Endodermal cell (in vitro differentiated cells): ENCODE measurements around the gene ENDOV. TPM values are rescaled to one million over a fixed set of nuclear protein-coding genes. Genes with fewer than 3 reads are reported as not detected.

ENCODE experiments used
- DNase-seq: peaks from one replicate; pipeline ENCODE4 v3.0.0-alpha.2; 2017
- H3K27ac ChIP-seq: 2 replicates; pipeline ENCODE4 v1.5.1; 2013; ENCODE audit warnings: mild to moderate bottlenecking, low read depth, low read length, moderate library complexity
- H3K27me3 ChIP-seq: 2 replicates; pipeline ENCODE4 v1.6.1; 2013; ENCODE audit warnings: mild to moderate bottlenecking, low read length, moderate library complexity; ENCODE audit not compliant: insufficient read depth, control insufficient read depth, poor library complexity, severe bottlenecking
- H3K36me3 ChIP-seq: 2 replicates; pipeline ENCODE4 v1.7.0; 2013; ENCODE audit warnings: mild to moderate bottlenecking, low read length, moderate library complexity; ENCODE audit not compliant: control insufficient read depth, insufficient read depth
- H3K4me1 ChIP-seq: one replicate; pipeline ENCODE4 v1.7.0; 2013; ENCODE audit warnings: low read length; ENCODE audit not compliant: control insufficient read depth, insufficient read depth
- H3K4me3 ChIP-seq: 2 replicates; pipeline ENCODE4 v1.5.1; 2013; ENCODE audit warnings: mild to moderate bottlenecking, low read length, moderate library complexity
- H3K9ac ChIP-seq: 2 replicates; pipeline ENCODE4 v1.6.1; 2013; ENCODE audit warnings: mild to moderate bottlenecking, low read length, moderate library complexity; ENCODE audit not compliant: poor library complexity, severe bottlenecking; ENCODE audit errors: extremely low read depth
- H3K9me3 ChIP-seq: 2 replicates; pipeline ENCODE4 v1.6.1; 2013; ENCODE audit warnings: mild to moderate bottlenecking, low read length, moderate library complexity; ENCODE audit not compliant: control insufficient read depth
- H3K27ac Mint-ChIP-seq: 2 replicates; pipeline ENCODE4 v1.8.0; 2020; ENCODE audit warnings: mixed read lengths
- H3K27me3 Mint-ChIP-seq: 2 replicates; pipeline ENCODE4 v1.8.0; 2021; ENCODE audit warnings: mild to moderate bottlenecking, mixed read lengths; ENCODE audit not compliant: insufficient read depth
- H3K36me3 Mint-ChIP-seq: 2 replicates; pipeline ENCODE4 v1.8.0; 2020; ENCODE audit warnings: low read depth, mixed read lengths
- H3K4me1 Mint-ChIP-seq: 2 replicates; pipeline ENCODE4 v1.8.0; 2020; ENCODE audit warnings: mixed read lengths
- H3K4me3 Mint-ChIP-seq: 2 replicates; pipeline ENCODE4 v1.8.0; 2020; ENCODE audit warnings: mild to moderate bottlenecking, moderate library complexity, mixed read lengths
- H3K9me3 Mint-ChIP-seq: 2 replicates; pipeline ENCODE4 v1.8.0; 2020; ENCODE audit warnings: mild to moderate bottlenecking, mixed read lengths
- CTCF ChIP-seq: fragments of 200-600 bp; sonication (generic); conservative IDR thresholded peaks from 2 replicates; pipeline ENCODE4 v1.5.0; 2021; ENCODE audit warnings: antibody characterized with exemption, mild to moderate bottlenecking
- WGBS, 2 experiments: methylation state at CpG; one replicate each; pipeline versions ENCODE4 v1.1.5 to v1.1.7; 2013; ENCODE audit warnings: missing lambda C conversion rate in 2 of 2, mixed read lengths in 1 of 2; ENCODE audit not compliant: insufficient coverage in 1 of 2, insufficient read length in 1 of 2; 5-methylcytosine and 5-hydroxymethylcytosine counted together
- total RNA-seq, 2 donors: library from RNA; stranded (reverse); fragmentation: NEBNext Ultra II Directional in 1 of 2; extraction: Animal tissue kit (Norgen Biotek cat#: 25700) in 1 of 2; gene quantifications; 2 replicates in 1 of 2; 3 replicates in 1 of 2; pipeline ENCODE4 v1.2.1, GENCODE V29; 2021

ENDOV gene
- total RNA-seq, 2 donors from 2014 or later = 38.8 to 47.1 TPM

- H3K4me3 Mint-ChIP-seq = no peak overlapping the region
- TF ChIP-seq CTCF = no peak
- no peak for DNase-seq
- no peaks in the 10 kb centered on the region for H3K9me3 Mint-ChIP-seq
- peak overlapping the region; percentile 58 for H3K27ac Mint-ChIP-seq
- H3K36me3 Mint-ChIP-seq = peaks cover 85% of the 10 kb centered on the region
- peaks cover 52% of the 10 kb centered on the region for H3K4me1 Mint-ChIP-seq
- no peaks in the 10 kb centered on the region for H3K27me3 Mint-ChIP-seq
- Histone ChIP-seq H3K4me3 (no peak overlapping the region), H3K27me3 (no peaks in the 10 kb centered on the region), H3K4me1 (peaks cover 16% of the 10 kb centered on the region), H3K36me3 (peaks cover 79% of the 10 kb centered on the region), H3K9ac (no peak overlapping the region), H3K9me3 (no peaks in the 10 kb centered on the region), H3K27ac (no peak overlapping the region)
- 95 to 97% methylated on average over 5 to 9 of the region's 9 CpGs for WGBS, 2 experiments
Observed at GRCh38 chr17:80377798-80378197, 37.2 kb upstream of the ENDOV start.

- no peak overlapping the region for H3K9ac ChIP-seq
- H3K36me3 ChIP-seq = peaks cover 89% of the 10 kb centered on the region
- Mint-ChIP-seq H3K36me3 (peaks cover 90% of the 10 kb centered on the region), H3K9me3 (no peaks in the 10 kb centered on the region), H3K4me1 (peaks cover 58% of the 10 kb centered on the region), H3K27me3 (no peaks in the 10 kb centered on the region), H3K27ac (no peak overlapping the region), H3K4me3 (no peak overlapping the region)
- no peak for DNase-seq
- H3K4me3 ChIP-seq = no peak overlapping the region
- H3K27me3 ChIP-seq = no peaks in the 10 kb centered on the region
- H3K4me1 ChIP-seq = peaks cover 21% of the 10 kb centered on the region
- no peak overlapping the region for H3K27ac ChIP-seq
- TF ChIP-seq CTCF = no peak
- WGBS, 2 experiments = 96 to 100% methylated on average over 6 to 9 of the region's 9 CpGs
- no peaks in the 10 kb centered on the region for H3K9me3 ChIP-seq
Observed at GRCh38 chr17:80379348-80379747, 35.6 kb upstream of the ENDOV start.

- no peak overlapping the region for H3K4me3 ChIP-seq
- H3K9me3 ChIP-seq = no peaks in the 10 kb centered on the region
- Mint-ChIP-seq H3K36me3 (peaks cover 89% of the 10 kb centered on the region), H3K27ac (peak overlapping the region; percentile 71), H3K4me3 (no peak overlapping the region), H3K4me1 (peaks cover 55% of the 10 kb centered on the region), H3K9me3 (no peaks in the 10 kb centered on the region), H3K27me3 (no peaks in the 10 kb centered on the region)
- DNase-seq = no peak
- no peak overlapping the region for H3K9ac ChIP-seq
- H3K27me3 ChIP-seq = no peaks in the 10 kb centered on the region
- TF ChIP-seq CTCF = no peak
- WGBS, 2 experiments = 96 to 100% methylated on average over 5 to 6 of the region's 6 CpGs
- peaks cover 89% of the 10 kb centered on the region for H3K36me3 ChIP-seq
- H3K27ac ChIP-seq = no peak overlapping the region
- peaks cover 21% of the 10 kb centered on the region for H3K4me1 ChIP-seq
Observed at GRCh38 chr17:80380068-80380467, 34.9 kb upstream of the ENDOV start.
